ENCODE data around the gene DUSP15. TPM values are rescaled to one million over a fixed set of nuclear protein-coding genes. Genes with fewer than 3 reads are reported as not detected.

DUSP15 gene
- polyA plus RNA-seq, 4 donors = 16.6 to 20.7 (median 19.1) TPM

Other genes starting within 250 kb of the DUSP15 start
- gene COX4I2, start 232.6 kb downstream of the DUSP15 start, polyA plus RNA-seq (ENCODE audit: insufficient read length in 4 of 4) = 1 to 10 TPM; 1.8 to 3.0 (median 2.4) TPM
- 10 to 100 TPM; 71.6 to 95.8 (median 79.7) TPM for gene BCL2L1, start 147.7 kb downstream of the DUSP15 start, polyA plus RNA-seq (ENCODE audit: insufficient read length in 4 of 4)
- 10 to 100 TPM; 45.4 to 49.9 (median 47.0) TPM for gene TPX2, start 131.2 kb downstream of the DUSP15 start, polyA plus RNA-seq (ENCODE audit: insufficient read length in 4 of 4)
- gene MYLK2, start 51.2 kb downstream of the DUSP15 start, polyA plus RNA-seq (ENCODE audit: insufficient read length in 4 of 4) = under 1 TPM; 0.56 to 0.94 (median 0.82) TPM
- gene FOXS1, start 24.9 kb downstream of the DUSP15 start, polyA plus RNA-seq (ENCODE audit: insufficient read length in 4 of 4) = 1 to 10 TPM; 5.5 to 9.1 (median 7.6) TPM
- 1 to 10 TPM; 2.2 to 5.9 (median 3.8) TPM for gene TTLL9, start 107 bp upstream of the DUSP15 start, polyA plus RNA-seq (ENCODE audit: insufficient read length in 4 of 4)
- 10 to 100 TPM; 19.8 to 22.2 (median 20.7) TPM for gene PDRG1, start 81.5 kb upstream of the DUSP15 start, polyA plus RNA-seq (ENCODE audit: insufficient read length in 4 of 4)
- under 1 TPM; 0.20 to 0.64 (median 0.32) TPM for gene XKR7, start 97.6 kb upstream of the DUSP15 start, polyA plus RNA-seq (ENCODE audit: insufficient read length in 4 of 4)
- 1 to 10 TPM; 6.6 to 8.5 (median 7.9) TPM for gene CCM2L, start 139.9 kb upstream of the DUSP15 start, polyA plus RNA-seq (ENCODE audit: insufficient read length in 4 of 4)
- 1 to 10 TPM; 1.9 to 3.0 (median 2.4) TPM for gene HCK, start 181.7 kb upstream of the DUSP15 start, polyA plus RNA-seq (ENCODE audit: insufficient read length in 4 of 4)
- gene TM9SF4, start 239.2 kb upstream of the DUSP15 start, polyA plus RNA-seq (ENCODE audit: insufficient read length in 4 of 4) = 10 to 100 TPM; 66.7 to 72.9 (median 69.4) TPM